Ramos (cell line): ENCODE data around the gene PODN.

ENCODE experiments used
- in situ Hi-C: fragments of 300-500 bp; cut with MboI; formaldehyde crosslinking; loops from one replicate; pipeline ENCODE4 v1.14.3; 2022; ENCODE audit warnings: low sequenced_read_pairs; ENCODE audit not compliant: unreplicated experiment

The PODN gene

GRCh38 chr1:53050310-53050709 lies 11.7 kb upstream of the PODN start:
- in situ Hi-C loops: no loop called here

- in situ Hi-C loops: no loop called here
Measured at GRCh38 chr1:53051676-53052075, 10.3 kb upstream of the PODN start.

- in situ Hi-C loops: no loop called here
Measured at GRCh38 chr1:53057127-53057526, 4.9 kb upstream of the PODN start.

- in situ Hi-C loops: no loop called here
Measured at GRCh38 chr1:53060579-53060978, 1.4 kb upstream of the PODN start.

- in situ Hi-C loops: no loop called here
Measured at GRCh38 chr1:53061123-53061858, 722 bp upstream of the PODN start.

GRCh38 chr1:53062708-53063591 lies 937 bp downstream of the PODN start:
- in situ Hi-C loops: no loop called here

- in situ Hi-C loops: no loop called here
Measured at GRCh38 chr1:53063744-53064515, 1.9 kb downstream of the PODN start.

GRCh38 chr1:53065391-53065790 lies 3.4 kb downstream of the PODN start:
- in situ Hi-C loops: no loop called here

GRCh38 chr1:53066488-53066887 lies 4.5 kb downstream of the PODN start:
- in situ Hi-C loops: no loop called here

- in situ Hi-C loops: no loop called here
Measured at GRCh38 chr1:53066891-53067738, 5.1 kb downstream of the PODN start.

GRCh38 chr1:53067886-53068285 lies 5.9 kb downstream of the PODN start:
- in situ Hi-C loops: no loop called here

- in situ Hi-C loops: no loop called here
Measured at GRCh38 chr1:53068314-53069099, 6.5 kb downstream of the PODN start.

GRCh38 chr1:53069265-53069662 lies 7.3 kb downstream of the PODN start:
- in situ Hi-C loops: no loop called here

GRCh38 chr1:53069663-53070327 lies 7.8 kb downstream of the PODN start:
- in situ Hi-C loops: no loop called here

- in situ Hi-C loops: no loop called here
Measured at GRCh38 chr1:53070621-53071020, 8.6 kb downstream of the PODN start.

GRCh38 chr1:53071167-53071865 lies 9.3 kb downstream of the PODN start:
- in situ Hi-C loops: no loop called here

GRCh38 chr1:53071915-53072314 lies 9.9 kb downstream of the PODN start:
- in situ Hi-C loops: no loop called here

- in situ Hi-C loops: no loop called here
Measured at GRCh38 chr1:53073287-53073686, 11.3 kb downstream of the PODN start.
